Retinal pigment epithelial cell (primary cell): ENCODE data around the gene FAM170B.

Experiments
- DNase-seq: peaks from one replicate; pipeline ENCODE4 v3.0.0-alpha.2; 2010; ENCODE audit warnings: low read depth
- H3K4me3 ChIP-seq: 2 replicates; pipeline ENCODE4 v1.5.1; 2011; ENCODE audit warnings: mild to moderate bottlenecking, low read length, control low read depth, moderate library complexity
- TF ChIP-seq, protein P1 (sequence below): conservative IDR thresholded peaks from 2 replicates; pipeline ENCODE4 v1.5.1; 2011; ENCODE audit warnings: low read depth, low read length, control low read depth, inconsistent platforms

Gene FAM170B

DNA sequence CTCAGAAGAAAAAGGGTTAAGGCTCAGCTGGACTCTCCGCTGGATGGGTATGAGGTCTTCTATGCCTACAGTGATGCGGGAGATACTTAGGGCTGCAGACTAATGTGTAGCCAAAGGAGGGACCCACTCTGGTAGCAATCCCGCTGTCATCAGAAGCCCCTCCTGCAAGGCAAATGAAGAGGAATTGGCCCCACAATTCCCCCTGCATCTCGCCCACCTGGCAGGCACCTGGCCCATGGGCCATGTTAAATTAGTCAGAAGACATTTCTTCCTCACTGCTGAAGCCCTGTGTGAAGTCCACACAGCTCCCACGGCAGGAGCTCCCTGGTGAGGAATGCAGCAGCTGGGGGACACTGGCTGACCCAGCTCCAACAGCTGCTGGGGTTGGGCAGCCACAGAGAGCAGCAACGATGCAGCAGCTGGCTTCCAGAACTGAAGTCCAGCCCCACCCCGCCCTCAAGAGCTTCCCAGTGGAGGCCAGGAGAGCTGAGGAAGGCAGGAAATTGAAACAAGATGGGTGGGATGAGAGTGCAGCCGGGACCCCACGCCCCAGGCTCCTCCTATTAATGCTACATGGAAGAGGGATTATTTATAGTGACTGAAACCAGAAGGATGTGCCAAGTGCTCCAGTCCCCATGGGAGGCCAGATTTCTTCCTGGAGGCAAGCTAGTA, 24.0 kb downstream of the FAM170B start:
- TF ChIP-seq, protein P1, sequence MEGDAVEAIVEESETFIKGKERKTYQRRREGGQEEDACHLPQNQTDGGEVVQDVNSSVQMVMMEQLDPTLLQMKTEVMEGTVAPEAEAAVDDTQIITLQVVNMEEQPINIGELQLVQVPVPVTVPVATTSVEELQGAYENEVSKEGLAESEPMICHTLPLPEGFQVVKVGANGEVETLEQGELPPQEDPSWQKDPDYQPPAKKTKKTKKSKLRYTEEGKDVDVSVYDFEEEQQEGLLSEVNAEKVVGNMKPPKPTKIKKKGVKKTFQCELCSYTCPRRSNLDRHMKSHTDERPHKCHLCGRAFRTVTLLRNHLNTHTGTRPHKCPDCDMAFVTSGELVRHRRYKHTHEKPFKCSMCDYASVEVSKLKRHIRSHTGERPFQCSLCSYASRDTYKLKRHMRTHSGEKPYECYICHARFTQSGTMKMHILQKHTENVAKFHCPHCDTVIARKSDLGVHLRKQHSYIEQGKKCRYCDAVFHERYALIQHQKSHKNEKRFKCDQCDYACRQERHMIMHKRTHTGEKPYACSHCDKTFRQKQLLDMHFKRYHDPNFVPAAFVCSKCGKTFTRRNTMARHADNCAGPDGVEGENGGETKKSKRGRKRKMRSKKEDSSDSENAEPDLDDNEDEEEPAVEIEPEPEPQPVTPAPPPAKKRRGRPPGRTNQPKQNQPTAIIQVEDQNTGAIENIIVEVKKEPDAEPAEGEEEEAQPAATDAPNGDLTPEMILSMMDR: no peak
- DNase-seq: no peak

DNA sequence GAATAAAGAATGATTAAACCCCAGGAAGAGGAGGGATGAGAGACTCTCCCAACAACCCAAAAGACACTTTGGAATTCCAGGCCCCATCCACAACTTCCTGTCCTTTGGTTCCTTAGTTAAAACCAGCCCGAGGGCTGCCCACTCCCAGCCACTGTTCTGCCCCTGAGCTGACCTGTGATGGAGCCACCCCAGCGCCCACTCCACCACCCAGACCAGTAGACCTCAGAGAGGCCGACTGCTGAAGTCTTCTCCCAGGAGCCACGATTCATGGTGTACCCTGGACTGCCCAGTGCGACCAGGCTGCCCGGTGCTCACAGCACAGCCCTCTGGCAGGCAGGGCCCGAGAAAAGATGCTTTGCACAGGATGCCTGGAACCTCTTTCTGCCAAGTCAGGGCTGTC, 25.2 kb downstream of the FAM170B start:
- no peak for DNase-seq
- no peak overlapping the region for H3K4me3 ChIP-seq
- TF ChIP-seq, protein P1: no peak

More for the DNA sequence above, 24.0 kb downstream of the FAM170B start:
- H3K4me3 ChIP-seq: no peak overlapping the region

DNA sequence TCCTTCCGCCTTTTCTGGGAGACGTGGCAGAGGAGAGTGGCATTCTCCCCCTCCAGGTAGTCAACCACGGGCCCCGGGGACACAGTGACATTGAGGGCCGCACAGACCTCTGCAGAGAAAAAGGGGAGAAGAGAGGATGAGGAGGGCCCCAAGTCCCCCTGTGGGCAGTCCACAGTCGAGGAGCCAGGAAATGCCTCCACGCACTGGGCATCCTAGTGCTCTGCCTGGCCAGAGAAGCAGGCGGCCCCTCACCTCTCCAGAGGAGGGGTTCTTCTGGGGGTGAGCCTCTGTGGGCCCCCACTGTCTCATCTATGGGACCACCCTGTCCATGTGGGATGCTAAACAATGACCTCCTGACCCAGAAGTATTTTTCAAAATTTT, 25.9 kb downstream of the FAM170B start:
- DNase-seq: no peak
- H3K4me3 ChIP-seq: no peak overlapping the region
- TF ChIP-seq, protein P1: no peak

DNA sequence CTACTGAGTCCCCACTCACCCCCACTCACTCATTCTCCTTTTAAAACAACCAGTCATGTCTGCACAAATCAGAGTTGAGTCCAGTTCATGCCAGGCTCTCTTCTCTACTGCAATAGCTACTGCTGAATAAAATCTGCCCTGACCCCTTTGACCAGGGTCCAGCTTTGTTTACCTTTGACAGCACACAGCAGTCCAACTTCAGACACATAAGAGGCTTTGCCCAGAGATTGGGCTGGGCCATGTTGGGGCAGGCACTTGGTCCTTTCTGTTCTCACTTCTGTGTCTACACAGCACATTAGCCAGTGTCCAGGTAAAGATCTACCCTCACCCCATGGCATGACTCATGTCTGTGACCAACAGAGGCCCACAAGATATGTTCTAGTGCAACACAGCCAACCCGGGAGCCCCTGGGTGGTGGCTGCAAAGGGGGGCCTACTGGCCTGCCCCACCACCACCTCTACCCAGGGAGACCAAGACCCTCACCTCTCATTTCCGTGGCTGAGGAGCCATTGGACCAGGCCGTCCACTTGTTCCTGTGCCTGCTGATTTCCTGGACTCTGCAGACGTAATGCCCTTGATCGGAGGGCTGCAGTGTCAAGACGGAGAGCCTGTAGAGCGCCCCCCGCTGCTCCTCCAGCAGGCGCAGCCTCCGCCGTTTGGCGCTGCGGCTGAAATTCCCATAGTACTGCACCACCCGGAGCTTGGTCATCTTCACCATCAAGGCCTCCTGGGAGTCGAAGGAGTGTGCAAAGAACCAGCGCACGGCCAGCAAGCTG, 26.5 kb downstream of the FAM170B start:
- TF ChIP-seq, protein P1: no peak
- H3K4me3 ChIP-seq: no peak overlapping the region
- no peak for DNase-seq

DNA sequence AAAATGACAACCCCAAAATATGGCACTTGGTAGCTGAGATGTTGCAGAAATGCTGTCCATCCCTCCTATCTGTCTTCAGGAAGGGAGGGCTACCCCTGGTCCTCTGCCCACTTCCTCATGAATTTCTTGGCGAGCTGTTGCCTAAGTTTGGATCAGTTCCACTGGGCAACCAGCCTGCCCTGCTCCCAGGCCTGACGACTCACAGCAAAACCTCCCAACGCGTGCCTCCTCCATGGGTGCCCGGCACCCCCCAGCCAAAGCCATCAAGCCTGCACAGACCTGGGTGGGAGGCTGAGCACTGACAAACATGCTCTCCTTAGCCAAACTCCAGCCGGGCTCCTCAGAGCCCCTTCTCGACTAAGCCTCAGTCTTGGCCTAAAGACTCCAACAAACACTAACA, 27.4 kb downstream of the FAM170B start:
- TF ChIP-seq, protein P1: no peak
- H3K4me3 ChIP-seq: no peak overlapping the region
- no peak for DNase-seq

DNA sequence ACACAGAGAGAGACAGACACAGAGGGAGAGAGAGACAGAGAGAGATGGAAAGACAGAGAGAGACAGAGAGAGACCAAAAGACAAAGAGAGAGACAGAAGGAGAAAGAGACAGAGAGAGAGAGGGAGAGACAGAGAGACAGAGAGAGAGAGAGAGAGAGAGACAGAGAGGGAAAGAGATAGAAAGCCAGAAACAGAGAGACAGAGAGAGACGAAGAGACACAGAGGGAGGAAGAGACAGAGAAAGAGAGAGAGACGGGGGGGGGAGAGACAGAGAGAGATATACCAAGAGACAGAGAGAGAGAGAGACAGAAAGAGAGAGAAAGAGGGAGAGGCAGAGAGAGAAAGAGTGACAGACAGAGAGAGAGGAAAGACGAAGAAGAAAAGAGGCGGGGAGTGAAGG, 28.7 kb downstream of the FAM170B start:
- H3K4me3 ChIP-seq: no peak overlapping the region
- TF ChIP-seq, protein P1: no peak
- no peak for DNase-seq

DNA sequence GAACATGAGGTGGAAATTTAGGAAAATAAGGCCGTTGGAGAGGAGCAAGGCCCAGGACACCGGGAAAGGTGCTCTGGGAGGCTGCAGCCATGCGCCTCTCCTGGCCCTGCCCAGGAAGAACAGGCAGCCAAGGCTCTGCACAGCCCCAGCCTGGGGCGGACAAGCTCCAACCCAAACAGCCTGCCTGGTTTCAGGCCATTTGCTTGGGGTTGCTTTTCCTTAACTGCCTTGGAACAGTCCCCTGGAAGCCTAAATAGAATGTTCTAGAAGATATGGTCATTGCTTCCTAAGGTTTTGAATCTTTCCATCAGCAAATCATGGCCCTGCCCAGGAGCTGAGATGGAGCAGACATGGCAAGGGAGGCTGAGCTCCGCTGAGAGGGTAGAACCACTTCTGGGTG, 29.5 kb downstream of the FAM170B start:
- DNase-seq: no peak
- TF ChIP-seq, protein P1: no peak
- no peak overlapping the region for H3K4me3 ChIP-seq
